ENCODE results near the gene MAMDC2.

GRCh38 chr9:70091103-70091502, 47.5 kb downstream of the MAMDC2 start:
- TF ChIP-seq POLR2A (IDR thresholded peaks at IDR 0.05) = no peak
- TF ChIP-seq CTCF (IDR thresholded peaks at IDR 0.05) = no peak

All from gastroesophageal sphincter (tissue), 3 donors.